Heart left ventricle (tissue), 13 donors: ENCODE data around the gene MEOX2.

Source experiments
- POLR2A ChIP-seq, 2 donors: fragments of 450-650 bp; IDR thresholded peaks; one replicate each; pipeline ENCODE4 v1.6.1; 2017; ENCODE audit warnings: antibody characterized with exemption in 2 of 2, mild to moderate bottlenecking in 2 of 2, moderate library complexity in 2 of 2
- TF ChIP-seq, protein P1 (sequence below), 12 donors: fragments of 200-600 bp; sonication (generic) in 4 of 12; IDR thresholded peaks; one replicate each; pipeline versions ENCODE4 v1.5.0 to v1.8.0; 2018 to 2022; ENCODE audit warnings: antibody characterized with exemption in 12 of 12, mild to moderate bottlenecking in 5 of 12
- donor health status: ischemic (EF 13 %, LVEDD 7.1; RV severe dilation, severe dysfunction).
- donor health status: DM: no; HTN: yes; CAD: no.
- donor health status: DM: no; HTN: no; CAD: no.
- donor health status: ischemic (EF 25% LVEDD 6.9; RV normal size, moderate dysfunction).
- donor health status: ischemic (EF 25% LVEDD 5.7; RV mildly dilated, moderate dysfunction).
- donor health status: ischemic (EF 35%, LVEDD 5.7; RV mildly dilated, moderate dysfunction).
- donor health status: nonischemic (EF 11% LVEDD 7.7; RV severe dilation, severe dysfunction).
- donor health status: DM: yes; HTN: yes; CAD: no.
- donor health status: PGD.
- donor health status: ischemic (EF 29% LVEDD 5.4; RV normal size, mild dysfunction).
- donor health status: nonischemic (EF 23%, LVEDD 6.1; RV moderate dilation, normal function).

DNA sequence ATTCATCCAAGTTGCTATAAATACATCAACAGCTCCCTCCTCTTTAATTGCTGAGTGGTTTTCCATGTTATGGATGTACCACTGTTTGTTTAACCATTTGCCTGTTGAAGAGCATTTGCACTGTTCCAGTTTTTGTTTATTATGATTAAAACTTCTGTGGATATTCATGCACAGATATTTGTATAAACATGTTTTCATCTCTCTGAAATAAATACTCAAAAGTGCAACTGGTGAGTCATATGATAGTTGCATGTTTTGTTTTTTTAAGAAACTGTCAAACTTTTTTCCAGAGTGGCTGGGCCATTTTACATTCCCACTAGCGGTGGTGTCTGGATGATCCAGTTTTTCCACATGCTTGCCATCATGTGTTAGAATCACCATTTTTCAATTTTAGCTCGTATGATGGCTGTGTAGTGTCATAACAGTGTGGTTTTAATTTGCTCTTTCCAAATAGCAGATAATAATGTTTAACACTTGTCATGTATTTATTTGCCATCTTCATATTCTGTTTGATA is 33.6 kb downstream of the MEOX2 start:
- TF ChIP-seq, protein P1, sequence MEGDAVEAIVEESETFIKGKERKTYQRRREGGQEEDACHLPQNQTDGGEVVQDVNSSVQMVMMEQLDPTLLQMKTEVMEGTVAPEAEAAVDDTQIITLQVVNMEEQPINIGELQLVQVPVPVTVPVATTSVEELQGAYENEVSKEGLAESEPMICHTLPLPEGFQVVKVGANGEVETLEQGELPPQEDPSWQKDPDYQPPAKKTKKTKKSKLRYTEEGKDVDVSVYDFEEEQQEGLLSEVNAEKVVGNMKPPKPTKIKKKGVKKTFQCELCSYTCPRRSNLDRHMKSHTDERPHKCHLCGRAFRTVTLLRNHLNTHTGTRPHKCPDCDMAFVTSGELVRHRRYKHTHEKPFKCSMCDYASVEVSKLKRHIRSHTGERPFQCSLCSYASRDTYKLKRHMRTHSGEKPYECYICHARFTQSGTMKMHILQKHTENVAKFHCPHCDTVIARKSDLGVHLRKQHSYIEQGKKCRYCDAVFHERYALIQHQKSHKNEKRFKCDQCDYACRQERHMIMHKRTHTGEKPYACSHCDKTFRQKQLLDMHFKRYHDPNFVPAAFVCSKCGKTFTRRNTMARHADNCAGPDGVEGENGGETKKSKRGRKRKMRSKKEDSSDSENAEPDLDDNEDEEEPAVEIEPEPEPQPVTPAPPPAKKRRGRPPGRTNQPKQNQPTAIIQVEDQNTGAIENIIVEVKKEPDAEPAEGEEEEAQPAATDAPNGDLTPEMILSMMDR (IDR thresholded peaks at IDR 0.05) = no peak
- no peak for TF ChIP-seq POLR2A (IDR thresholded peaks at IDR 0.05)
